ENCODE measurements around the gene KIF1C. TPM values are rescaled to one million over a fixed set of nuclear protein-coding genes. Genes with fewer than 3 reads are reported as not detected.

KIF1C gene
- total and polyA plus RNA-seq, 2 donors (not counting 1 experiment from before 2014, with no cell fraction given): 5.7 to 29.6 TPM

GRCh38 chr17:4971826-4972225 lies 25.9 kb upstream of the KIF1C start:
- no peak overlapping the region for H3K4me2 ChIP-seq (replicated peaks; ENCODE audit: low read depth, low read length, poor library complexity, severe bottlenecking)
- no peaks in the 10 kb centered on the region for H3K9me3 Mint-ChIP-seq (ENCODE audit: insufficient read depth)
- H3K27ac ChIP-seq (ENCODE audit: low read length in 2 of 2): no peak overlapping the region
- intact Hi-C loops (cut with micrococcal nuclease): no loop called here
- peaks cover 2% of the 10 kb centered on the region for H3K4me1 Mint-ChIP-seq
- 98% methylated on average over 5 of the region's 6 CpGs for WGBS (ENCODE audit: insufficient coverage)
- TF ChIP-seq EZH2 (IDR thresholded peaks at IDR 0.05; ENCODE audit: borderline replicate concordance, insufficient read depth, low read depth, low read length, poor library complexity, severe bottlenecking) (no peak), CTCF (IDR thresholded peaks at IDR 0.05) (no peak)
- H3K4me1 ChIP-seq (ENCODE audit: control insufficient read depth in 2 of 2, insufficient read depth in 2 of 2, low read length in 2 of 2): peaks cover 9 to 13% of the 10 kb centered on the region in 2 donors
- H3K27me3 Mint-ChIP-seq: no peaks in the 10 kb centered on the region
- H3K36me3 ChIP-seq (replicated peaks in 1 of 2; ENCODE audit: control extremely low read depth in 1 of 2, control insufficient read depth in 1 of 2, extremely low read depth in 1 of 2, insufficient read depth in 2 of 2, low read length in 1 of 2): peaks cover 0 to 43% of the 10 kb centered on the region in 2 experiments
- CTCF ChIA-PET: interaction anchor here (0.9 to 1.4 kb wide), 4 partner anchors 13 to 90 kb away, joined by 3 to 4 read pairs (median 4); partner anchors contain the start of gene C17orf107
- no peaks in the 10 kb centered on the region for H4K20me1 ChIP-seq (ENCODE audit: control insufficient read depth, insufficient read depth, low read length, poor library complexity, severe bottlenecking)
- DNase-seq (no peak), ATAC-seq (ENCODE audit: low read depth) (no peak)
- POLR2A ChIA-PET: no interaction called here
- H2AFZ ChIP-seq (ENCODE audit: insufficient read depth, low read depth, low read length, poor library complexity, severe bottlenecking): no peak overlapping the region
- no peaks in the 10 kb centered on the region for H3K27me3 ChIP-seq (replicated peaks in 1 of 4; ENCODE audit: control extremely low read depth in 1 of 4, control insufficient read depth in 3 of 4, insufficient read depth in 4 of 4, low read length in 3 of 4)
- no peak overlapping the region for H3K9ac ChIP-seq (ENCODE audit: low read length)
- H3K4me3 ChIP-seq (ENCODE audit: control extremely low read depth in 1 of 5, extremely low read depth in 1 of 5, insufficient read depth in 1 of 5, low read depth in 2 of 5, low read length in 4 of 5): no peak overlapping the region
- H3K79me2 ChIP-seq (ENCODE audit: control insufficient read depth, insufficient read depth, low read length): peaks cover 12% of the 10 kb centered on the region
- no peak overlapping the region for H3K27ac Mint-ChIP-seq
- H3K4me3 Mint-ChIP-seq: no peak overlapping the region
- no peaks in the 10 kb centered on the region for H3K9me3 ChIP-seq (ENCODE audit: control extremely low read depth in 1 of 3, control insufficient read depth in 2 of 3, insufficient read depth in 1 of 3, low read length in 2 of 3)

GRCh38 chr17:4972322-4972721 lies 25.4 kb upstream of the KIF1C start:
- Histone ChIP-seq H3K36me3 (replicated peaks in 1 of 2; ENCODE audit: control extremely low read depth in 1 of 2, control insufficient read depth in 1 of 2, extremely low read depth in 1 of 2, insufficient read depth in 2 of 2, low read length in 1 of 2) (peaks cover 0 to 48% of the 10 kb centered on the region in 2 experiments), H3K79me2 (ENCODE audit: control insufficient read depth, insufficient read depth, low read length) (peaks cover 14% of the 10 kb centered on the region), H2AFZ (ENCODE audit: insufficient read depth, low read depth, low read length, poor library complexity, severe bottlenecking) (no peak overlapping the region), H4K20me1 (ENCODE audit: control insufficient read depth, insufficient read depth, low read length, poor library complexity, severe bottlenecking) (no peaks in the 10 kb centered on the region), H3K27me3 (replicated peaks in 1 of 4; ENCODE audit: control extremely low read depth in 1 of 4, control insufficient read depth in 3 of 4, insufficient read depth in 4 of 4, low read length in 3 of 4) (no peaks in the 10 kb centered on the region), H3K9ac (ENCODE audit: low read length) (no peak overlapping the region), H3K27ac (ENCODE audit: low read length in 2 of 2) (no peak overlapping the region), H3K4me1 (ENCODE audit: control insufficient read depth in 2 of 2, insufficient read depth in 2 of 2, low read length in 2 of 2) (peaks cover 9 to 12% of the 10 kb centered on the region in 2 donors), H3K4me2 (replicated peaks; ENCODE audit: low read depth, low read length, poor library complexity, severe bottlenecking) (no peak overlapping the region), H3K4me3 (ENCODE audit: control extremely low read depth in 1 of 5, extremely low read depth in 1 of 5, insufficient read depth in 1 of 5, low read depth in 2 of 5, low read length in 4 of 5) (no peak overlapping the region), H3K9me3 (ENCODE audit: control extremely low read depth in 1 of 3, control insufficient read depth in 2 of 3, insufficient read depth in 1 of 3, low read length in 2 of 3) (no peaks in the 10 kb centered on the region)
- DNase-seq (no peak), ATAC-seq (ENCODE audit: low read depth) (no peak)
- ChIA-PET CTCF (interaction anchor here (0.9 to 1.4 kb wide), 2 partner anchors 14 to 90 kb away, joined by 3 to 4 read pairs; no protein-coding TSS in a partner anchor), POLR2A (no interaction called here)
- H3K27me3 Mint-ChIP-seq: no peaks in the 10 kb centered on the region
- 100% methylated on average over 7 of the region's 12 CpGs for WGBS (ENCODE audit: insufficient coverage)
- no peak overlapping the region for H3K4me3 Mint-ChIP-seq
- no peaks in the 10 kb centered on the region for H3K9me3 Mint-ChIP-seq (ENCODE audit: insufficient read depth)
- H3K4me1 Mint-ChIP-seq: peaks cover 2% of the 10 kb centered on the region
- intact Hi-C loops (cut with micrococcal nuclease): no loop called here
- TF ChIP-seq CTCF (IDR thresholded peaks at IDR 0.05): no peak
- TF ChIP-seq EZH2 (IDR thresholded peaks at IDR 0.05; ENCODE audit: borderline replicate concordance, insufficient read depth, low read depth, low read length, poor library complexity, severe bottlenecking): no peak
- H3K27ac Mint-ChIP-seq: no peak overlapping the region
